ENCODE measurements around the gene RAD17. TPM values are rescaled to one million over a fixed set of nuclear protein-coding genes. Genes with fewer than 3 reads are reported as not detected.
"Not testable (repeated sequence)": the region's sequence is repeated elsewhere in the genome, so short reads cannot be mapped to it uniquely, and the experiment has no call there.

The RAD17 gene
- total and polyA plus RNA-seq, 2 of the 8 experiments (the other 6 are each of a cell fraction or from before 2014, with no cell fraction given), result 12.9 to 28.1 TPM

- no peak for TF ChIP-seq KDM1A (IDR thresholded peaks at IDR 0.05; ENCODE audit: borderline replicate concordance, low read length)
- TF ChIP-seq SP1 (IDR thresholded peaks at IDR 0.05; ENCODE audit: low read depth, low read length), result no peak
- no peak for TF ChIP-seq SIN3A (conservative IDR thresholded peaks at IDR 0.05 in 1 of 2, IDR thresholded peaks at IDR 0.05 in 1 of 2; ENCODE audit: low read depth in 1 of 2, low read length in 2 of 2)
- no peak for TF ChIP-seq TBP (IDR thresholded peaks at IDR 0.05; ENCODE audit: low read depth, low read length)
- no peak for TF ChIP-seq CHD1 (IDR thresholded peaks at IDR 0.05; ENCODE audit: low read depth, low read length)
- TF ChIP-seq, protein P1, sequence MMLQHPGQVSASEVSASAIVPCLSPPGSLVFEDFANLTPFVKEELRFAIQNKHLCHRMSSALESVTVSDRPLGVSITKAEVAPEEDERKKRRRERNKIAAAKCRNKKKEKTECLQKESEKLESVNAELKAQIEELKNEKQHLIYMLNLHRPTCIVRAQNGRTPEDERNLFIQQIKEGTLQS (IDR thresholded peaks at IDR 0.05; ENCODE audit: insufficient read depth, low read depth, low read length), result no peak
- no peak for TF ChIP-seq BRCA1 (IDR thresholded peaks at IDR 0.05; ENCODE audit: low read depth, low read length)
These were observed 85.0 kb downstream of the RAD17 start (continued) for GRCh38 chr5:69454460-69455249.

DNA sequence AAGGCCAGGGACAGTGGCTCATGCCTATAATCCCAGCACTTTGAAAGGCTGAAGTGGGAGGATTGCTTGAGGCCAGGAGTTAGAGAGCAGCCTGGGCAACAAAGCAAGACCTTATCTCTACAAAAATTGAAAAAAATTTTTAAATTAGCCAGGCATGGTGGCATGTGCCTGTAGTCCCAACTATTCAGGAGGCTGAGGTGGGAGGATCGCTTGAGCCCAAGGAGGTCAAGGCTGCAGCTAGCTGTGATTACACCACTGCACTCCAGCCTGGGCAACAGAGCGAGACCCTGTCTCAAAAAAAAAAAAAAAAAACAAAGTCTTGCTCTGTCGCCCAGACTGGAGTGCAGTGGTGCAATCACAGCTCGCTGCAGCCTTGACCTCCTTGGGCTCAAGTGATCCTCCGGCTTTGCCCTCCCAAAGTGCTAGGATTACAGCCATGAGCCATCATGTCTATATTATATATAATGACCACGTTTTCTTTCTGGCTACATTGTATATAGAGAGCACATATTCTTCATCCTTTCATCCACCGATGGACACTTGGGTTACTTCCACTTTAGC is 85.9 kb downstream of the RAD17 start:
- 83% methylated on average over 6 of the region's 7 CpGs; no CpG with 5 or more reads in 1 of the 2 experiments for WGBS, 2 experiments (ENCODE audit: extremely low coverage in 1 of 2, insufficient coverage in 1 of 2, insufficient read length in 1 of 2, insufficient replicate concordance in 2 of 2, low coverage in 1 of 2, low lambda C conversion rate in 2 of 2, missing lambda C conversion rate in 1 of 2)
- H3K14ac ChIP-seq (ENCODE audit: insufficient read length); H3K27ac ChIP-seq (ENCODE audit: low read depth, low read length); H2BK12ac ChIP-seq (ENCODE audit: low read depth, low read length); H2BK15ac ChIP-seq (ENCODE audit: low read length); H3K56ac ChIP-seq (replicated peaks; ENCODE audit: insufficient read length, low read depth, low read length); H3K79me1 ChIP-seq (ENCODE audit: low read depth, low read length); H2BK5ac ChIP-seq (ENCODE audit: low read depth, low read length); DNase-seq (ENCODE audit: low read depth in 1 of 2, low spot score in 2 of 2); H2AK5ac ChIP-seq (ENCODE audit: low read depth, low read length); H4K20me1 ChIP-seq (replicated peaks in 1 of 2; ENCODE audit: control insufficient read depth in 1 of 2, insufficient read depth in 2 of 2, low read length in 2 of 2); H3K23ac ChIP-seq (ENCODE audit: insufficient read length); H3K79me2 ChIP-seq (ENCODE audit: control insufficient read depth in 1 of 2, insufficient read depth in 2 of 2, low read length in 2 of 2); H4K8ac ChIP-seq (ENCODE audit: extremely low read depth, insufficient read depth, low read length); H3K4me2 ChIP-seq (ENCODE audit: insufficient read depth in 1 of 2, low read depth in 2 of 2, low read length in 2 of 2); H4K5ac ChIP-seq (ENCODE audit: insufficient read length, low read depth, low read length); H3K18ac ChIP-seq (ENCODE audit: extremely low read depth, low read length); H2BK120ac ChIP-seq (replicated peaks; ENCODE audit: low read depth, low read length); CTCF ChIA-PET (ENCODE audit: partially characterized antibody); H3K9ac ChIP-seq (replicated peaks in 1 of 4; ENCODE audit: extremely low read depth in 1 of 4, low read depth in 3 of 4, low read length in 3 of 4); H3K27me3 ChIP-seq (replicated peaks in 1 of 4; ENCODE audit: control insufficient read depth in 3 of 4, extremely low read depth in 1 of 4, insufficient read depth in 3 of 4, low read length in 3 of 4); H3K4me1 ChIP-seq (replicated peaks in 1 of 4; ENCODE audit: control insufficient read depth in 3 of 4, insufficient read depth in 4 of 4, low read length in 3 of 4); H3K36me3 ChIP-seq (ENCODE audit: control insufficient read depth in 2 of 4, insufficient read depth in 4 of 4, low read length in 3 of 4); H3K4me3 ChIP-seq (ENCODE audit: extremely low read depth in 1 of 4, insufficient read depth in 2 of 4, low read depth in 3 of 4, low read length in 4 of 4); POLR2A ChIA-PET (ENCODE audit: partially characterized antibody); H4K91ac ChIP-seq (replicated peaks; ENCODE audit: insufficient read length, low read length); H2BK20ac ChIP-seq (ENCODE audit: low read length); H3K4ac ChIP-seq (replicated peaks; ENCODE audit: insufficient read length, low read depth, low read length); H3K9me3 ChIP-seq (ENCODE audit: insufficient read depth in 2 of 2, low read depth in 1 of 2, low read length in 1 of 2); H3K23me2 ChIP-seq (ENCODE audit: low read depth, low read length); H2AFZ ChIP-seq (ENCODE audit: low read length); FAIRE-seq: not testable (repeated sequence)
